ENCODE measurements around the gene SFT2D3.
"Not testable (repeated sequence)": the region's sequence is repeated elsewhere in the genome, so short reads cannot be mapped to it uniquely, and the experiment has no call there.

The SFT2D3 gene

DNA sequence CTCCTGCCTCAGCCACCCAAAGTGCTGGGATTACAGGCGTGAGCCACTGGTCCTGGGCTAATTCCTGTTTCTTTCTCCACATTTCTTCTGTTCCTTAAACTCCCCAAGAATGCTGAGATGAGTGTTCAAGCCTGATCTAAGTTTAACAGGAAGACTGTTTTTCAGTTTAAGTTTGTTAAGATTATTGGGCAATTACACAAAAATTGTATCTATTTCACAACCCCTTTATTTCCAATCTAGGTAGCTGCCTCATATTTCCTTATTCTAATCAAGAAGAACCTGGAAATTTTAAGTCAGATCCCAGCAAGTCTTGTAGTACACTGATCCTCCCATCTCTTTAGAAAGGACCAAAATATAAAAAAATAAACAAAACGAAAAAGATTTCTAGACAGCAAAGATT, 11.7 kb downstream of the SFT2D3 start:
- no peak for DNase-seq

DNA sequence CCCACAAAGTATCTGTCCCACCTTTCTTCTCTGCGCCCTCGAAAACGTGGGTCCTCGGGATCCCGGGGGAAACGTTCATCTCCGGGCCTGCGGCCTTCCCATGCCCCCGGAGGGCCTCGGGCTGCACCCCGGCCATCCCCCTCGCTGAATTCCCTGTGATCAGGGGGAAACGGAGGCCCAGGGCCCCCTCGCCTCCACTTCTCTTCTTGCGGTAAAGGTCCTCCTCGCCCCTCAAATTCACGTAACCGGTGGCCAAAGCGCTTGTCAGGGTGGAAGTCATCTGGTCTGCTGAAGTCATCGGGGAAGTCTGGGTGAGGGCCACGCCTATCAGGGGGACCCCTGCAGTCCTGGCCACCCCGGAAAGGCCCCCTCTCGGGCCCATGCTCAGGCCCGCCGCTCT, 12.3 kb downstream of the SFT2D3 start:
- DNase-seq: no peak

DNA sequence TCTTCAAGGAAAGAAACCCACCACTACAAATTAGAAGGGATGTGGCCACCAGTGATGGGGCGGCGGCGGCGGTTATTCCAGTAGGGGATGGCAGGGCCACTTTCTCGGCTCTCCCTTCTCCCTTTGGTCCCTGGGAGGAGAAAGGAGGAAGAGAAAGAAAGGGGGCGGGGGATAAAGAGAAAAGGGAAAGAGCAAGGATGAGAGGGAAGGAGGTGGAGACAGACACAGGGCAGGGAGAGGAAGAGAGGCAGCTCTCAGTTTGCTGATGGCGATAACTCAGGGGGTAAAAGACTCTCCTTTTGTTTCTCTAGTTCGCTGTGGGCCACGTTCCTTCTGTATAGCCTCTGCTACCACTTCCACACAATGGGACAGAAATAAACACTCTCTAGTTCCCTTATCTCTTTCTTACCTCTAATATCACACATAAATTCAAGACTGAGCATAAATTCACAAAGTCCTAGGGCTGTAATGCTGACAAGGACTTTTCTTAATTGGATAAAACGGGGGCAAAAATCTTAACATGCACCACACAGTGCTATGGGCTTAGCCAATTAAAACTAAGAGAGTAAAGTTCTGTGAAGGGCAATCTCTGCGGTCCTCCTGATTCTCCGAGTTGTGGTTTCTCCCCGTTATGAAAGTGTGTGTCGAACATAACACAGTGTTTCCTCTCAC, 14.6 kb downstream of the SFT2D3 start:
- no peak for DNase-seq

DNA sequence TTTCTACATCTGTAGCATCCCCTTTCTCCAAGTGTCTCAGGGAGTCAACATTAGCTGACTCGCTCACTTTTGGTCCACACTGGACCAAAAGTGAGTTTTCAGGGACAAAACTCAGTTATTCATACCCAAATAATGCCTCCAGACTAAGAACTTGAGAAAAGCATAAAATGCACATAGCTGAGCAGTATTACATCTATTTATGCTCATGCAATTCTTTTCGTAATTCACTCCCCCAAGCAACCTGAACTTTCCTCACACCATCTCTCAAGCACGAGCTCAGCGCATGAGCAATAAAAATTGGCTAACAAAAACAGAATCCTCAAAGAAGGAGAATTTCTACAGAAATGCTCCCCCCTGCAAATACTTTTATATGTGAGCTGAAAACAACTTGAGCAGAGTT, 17.0 kb downstream of the SFT2D3 start:
- no peak for DNase-seq

GRCh38 chr2:127719301-127720218, 18.3 kb downstream of the SFT2D3 start:
- DNase-seq: no peak

- no peak for DNase-seq
Measured at GRCh38 chr2:127721311-127721977, 20.1 kb downstream of the SFT2D3 start.

DNA sequence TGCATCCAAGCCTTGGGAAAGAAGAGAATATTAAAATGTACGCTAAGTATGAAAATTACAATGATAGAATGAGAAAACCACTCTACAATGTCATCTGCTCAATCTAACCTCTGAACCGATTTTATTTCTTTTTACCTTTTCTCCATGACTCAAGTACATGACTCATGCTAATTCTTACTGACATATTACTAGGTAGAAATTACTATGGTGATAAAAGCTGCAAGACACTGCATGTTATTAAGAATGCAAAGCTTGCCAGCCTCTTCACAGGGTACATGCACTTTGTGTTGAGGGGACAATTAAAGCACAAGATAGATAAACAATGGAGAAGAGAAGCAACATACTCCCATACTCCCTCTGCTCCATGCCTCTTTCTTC, 20.7 kb downstream of the SFT2D3 start:
- DNase-seq: no peak

DNA sequence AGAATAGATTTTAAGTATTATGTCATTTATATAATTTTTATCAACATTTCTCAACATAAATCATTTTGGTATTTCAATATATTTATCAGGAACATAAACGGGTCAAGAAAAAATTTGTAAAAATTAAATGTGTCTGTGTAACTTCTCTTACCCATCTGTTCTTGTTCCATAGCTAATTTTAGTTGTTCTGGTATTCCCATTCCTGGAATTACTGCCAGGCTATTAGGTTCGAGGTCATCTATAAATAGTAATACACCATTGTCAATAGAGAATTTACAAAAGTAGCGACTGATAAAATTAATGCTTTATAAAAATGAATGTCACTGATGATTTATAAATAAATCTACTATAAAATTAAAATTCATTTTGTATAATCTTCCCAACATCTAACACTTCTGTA, 21.5 kb downstream of the SFT2D3 start:
- DNase-seq: no peak

DNA sequence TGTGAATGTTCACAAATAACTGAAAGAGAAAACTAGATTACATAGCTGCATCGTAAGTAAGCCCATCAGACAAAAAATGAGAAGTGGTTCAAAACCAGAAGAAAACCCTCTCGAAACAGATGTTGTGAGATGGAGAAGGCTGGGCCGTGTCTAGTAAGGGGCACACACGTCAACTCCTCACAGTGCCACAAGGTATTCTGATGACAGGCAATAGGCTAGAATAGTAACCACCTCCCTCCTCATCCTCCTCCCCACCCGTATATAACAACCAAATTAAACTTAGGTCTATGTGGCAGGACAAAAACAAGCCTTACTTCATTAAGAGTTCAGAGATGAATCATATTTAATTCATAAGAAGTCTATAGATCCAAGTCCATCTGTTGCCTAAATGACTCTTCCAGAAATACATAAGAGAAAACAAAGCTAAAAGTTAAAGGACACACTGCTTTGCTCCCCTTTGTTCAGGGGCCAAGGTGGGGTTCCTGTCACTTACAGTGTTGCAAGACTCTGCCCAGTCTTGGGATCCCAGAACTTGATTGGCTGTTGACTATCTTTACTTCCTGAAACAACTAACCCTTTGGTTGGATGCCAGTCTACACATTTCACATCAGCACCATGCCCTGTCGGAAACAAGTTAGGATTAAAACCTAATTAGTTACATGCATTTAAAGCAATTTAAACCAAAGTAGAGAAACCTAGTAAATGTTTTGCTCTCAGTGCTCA, 25.0 kb downstream of the SFT2D3 start:
- no peak for DNase-seq

DNA sequence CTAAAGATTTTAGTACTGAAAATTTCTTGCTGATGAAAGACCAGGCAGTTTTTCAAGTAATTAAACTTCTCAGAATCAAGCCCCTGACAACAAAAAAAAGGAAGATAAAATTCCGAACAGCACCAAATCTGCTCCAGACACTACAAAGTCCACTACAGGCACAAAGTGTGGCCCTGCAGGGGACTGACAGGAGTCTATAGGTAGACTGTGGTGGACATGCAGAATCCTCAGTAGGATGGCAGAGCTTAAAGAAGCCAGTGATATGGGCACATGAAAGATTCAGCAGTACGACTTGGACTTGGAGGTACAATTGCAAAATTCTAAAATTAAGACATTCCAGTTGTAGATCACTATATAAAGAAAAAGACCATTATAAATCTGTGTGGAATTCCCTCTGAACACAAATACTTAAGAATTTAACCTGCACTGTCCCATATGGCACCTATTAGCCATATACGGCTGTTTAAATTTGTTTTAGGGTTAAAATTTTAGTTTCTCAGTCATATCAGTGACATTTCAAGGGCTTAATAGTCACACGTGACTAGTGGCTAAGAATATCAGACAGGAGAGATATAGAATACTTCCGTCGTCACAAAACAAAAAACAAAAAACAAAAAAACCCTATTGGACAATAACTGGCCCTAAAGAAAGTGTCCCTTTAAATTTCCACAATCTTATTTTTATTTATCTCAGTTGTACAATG, 32.0 kb downstream of the SFT2D3 start:
- DNase-seq: no peak

- no peak for DNase-seq
Measured at GRCh38 chr2:127733816-127734537, 32.7 kb downstream of the SFT2D3 start.

DNA sequence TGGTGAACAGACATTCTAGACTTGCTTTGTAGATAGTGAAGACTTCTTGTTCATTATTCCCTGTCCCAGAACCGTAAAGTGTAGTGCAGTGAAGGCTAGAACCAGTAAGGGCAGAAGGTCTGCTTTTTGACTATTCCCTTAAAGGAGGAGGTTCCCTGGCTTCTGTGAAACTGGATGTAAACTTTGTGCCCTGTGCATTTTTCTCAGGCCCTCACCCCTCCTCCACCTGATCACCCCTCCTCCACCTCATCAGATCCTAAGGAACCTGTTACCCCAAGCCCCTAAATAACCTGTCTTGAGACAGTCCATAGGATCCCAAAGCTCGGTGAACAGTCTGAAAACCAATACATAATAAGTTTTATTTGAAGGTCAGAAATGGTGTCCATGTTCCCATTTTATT, 33.7 kb downstream of the SFT2D3 start:
- no peak for DNase-seq

DNA sequence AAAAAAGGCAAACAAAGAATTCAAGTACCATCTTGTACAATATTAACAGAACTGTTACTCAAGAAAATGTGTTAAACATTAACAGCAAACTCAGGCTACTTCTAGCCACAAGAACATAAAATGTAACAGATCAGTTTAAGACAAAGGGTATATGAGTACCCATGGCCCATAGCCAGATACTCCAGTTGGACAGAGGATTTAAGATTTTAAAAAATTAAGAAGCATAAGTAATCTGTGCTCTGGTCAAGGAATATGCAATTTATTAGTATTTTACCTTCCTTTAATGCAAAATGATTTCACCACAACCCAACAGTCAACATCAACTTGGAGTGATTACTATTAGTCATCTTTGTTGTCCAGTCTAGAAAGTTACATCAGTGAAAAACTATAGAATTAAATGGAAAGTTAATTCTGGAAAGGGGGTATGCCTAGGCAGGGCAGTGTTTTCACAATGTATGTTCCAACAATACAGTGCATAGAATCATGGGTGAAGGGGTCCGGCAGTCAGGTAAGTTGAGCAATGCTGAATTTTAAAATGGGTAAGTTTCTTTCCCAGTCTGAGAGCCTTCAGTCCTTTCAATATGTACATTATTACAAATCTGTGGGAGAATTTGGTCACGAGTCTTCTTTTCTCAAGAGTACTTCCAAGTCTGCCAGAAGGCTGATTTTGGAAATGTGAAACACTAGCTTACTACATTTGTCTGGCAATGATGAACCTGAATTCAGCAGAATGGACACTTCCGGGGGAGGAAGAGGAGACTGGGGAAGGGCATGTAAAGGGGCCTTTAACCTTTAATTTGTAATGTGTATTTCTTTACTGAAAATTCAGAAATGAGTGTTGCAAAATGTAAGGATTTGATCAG, 34.5 kb downstream of the SFT2D3 start:
- DNase-seq: no peak

DNA sequence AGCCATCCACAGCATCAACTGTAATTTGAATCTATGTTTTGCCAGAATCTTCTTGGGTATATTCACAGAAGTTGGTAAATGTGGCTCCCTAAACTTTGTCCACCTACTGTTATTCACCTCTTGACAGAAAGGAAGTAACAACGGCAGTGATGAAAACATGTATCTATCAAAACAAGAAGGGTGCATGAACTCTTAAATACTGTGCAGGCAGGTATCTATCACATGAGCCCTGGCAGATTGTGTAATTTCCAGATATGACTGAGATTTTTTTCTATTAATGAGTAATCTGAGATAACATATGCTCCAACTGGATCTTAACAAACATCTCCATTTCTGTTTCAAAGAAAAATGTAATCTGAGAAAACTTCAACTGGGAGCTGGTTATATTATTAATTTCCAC, 36.6 kb downstream of the SFT2D3 start:
- peak; percentile 77 for DNase-seq

DNA sequence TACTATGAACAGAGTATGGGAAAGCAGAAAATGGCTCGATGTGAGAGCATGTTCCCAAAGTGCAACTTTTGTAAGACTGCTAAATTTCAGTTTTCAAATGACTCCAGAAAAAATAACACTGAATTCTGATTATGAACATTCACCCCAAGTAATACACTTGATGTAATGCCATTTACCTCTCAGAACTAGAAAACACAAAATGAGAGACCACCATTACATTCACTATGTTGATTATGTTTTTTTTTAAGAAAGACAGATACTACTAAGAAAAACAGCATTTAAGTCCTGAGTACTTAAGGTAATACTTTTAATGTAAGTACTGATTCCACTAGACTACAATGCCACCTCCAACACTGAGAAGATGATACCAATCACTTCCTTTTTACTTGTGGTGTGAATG, 38.5 kb downstream of the SFT2D3 start:
- peak; percentile 24 for DNase-seq

DNA sequence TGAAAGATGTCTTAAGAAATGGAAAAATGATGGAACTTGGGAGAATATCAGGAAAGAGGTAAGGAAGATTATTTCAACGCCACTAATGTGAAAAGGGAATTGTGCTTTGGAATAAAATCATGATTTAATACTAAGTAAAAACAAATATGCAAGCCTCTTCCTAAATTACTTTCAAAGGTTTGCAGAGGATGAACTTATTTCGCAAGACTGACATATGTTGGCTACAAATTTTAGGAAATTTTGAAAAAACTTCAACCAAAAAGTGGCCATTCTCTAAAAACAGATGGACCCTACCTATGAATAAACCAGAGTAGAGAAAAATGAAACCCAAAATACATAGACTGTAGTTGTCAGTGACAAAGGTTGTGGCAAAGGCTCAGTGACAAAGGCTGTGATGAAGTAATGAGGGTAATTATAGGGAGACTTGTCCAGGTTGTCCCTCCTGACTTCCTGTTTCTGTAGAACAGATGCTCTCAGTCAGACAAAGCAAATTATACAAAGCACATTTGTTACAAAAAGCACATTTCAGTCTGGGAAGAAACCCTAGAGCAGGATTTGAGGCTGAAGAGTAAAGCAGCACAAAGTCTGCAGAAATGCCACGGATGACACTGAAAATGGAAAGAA, 39.5 kb downstream of the SFT2D3 start:
- no peak for DNase-seq

GRCh38 chr2:127743477-127744026, 42.3 kb downstream of the SFT2D3 start:
- peak; percentile 34 for DNase-seq

DNA sequence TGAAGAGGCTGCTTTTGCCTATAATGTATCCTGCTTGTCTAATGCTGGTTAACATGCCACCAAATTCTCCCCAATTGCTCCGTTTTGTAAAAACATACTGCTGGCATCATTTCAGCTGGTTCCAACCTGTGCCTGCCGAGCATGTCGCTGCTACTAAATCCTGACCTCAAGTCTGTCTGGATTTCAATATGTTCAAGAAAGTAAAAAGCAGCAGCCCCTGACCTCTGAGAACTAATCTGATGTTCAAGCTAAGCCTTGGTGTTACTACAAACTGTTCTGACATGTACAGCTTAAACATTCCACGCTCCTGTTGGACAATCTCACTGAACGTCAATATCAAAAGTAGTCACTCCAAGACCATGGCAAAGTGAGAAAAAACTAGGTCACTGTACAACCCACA, 46.3 kb downstream of the SFT2D3 start:
- no peak for DNase-seq

- DNase-seq: not testable (repeated sequence)
Measured at GRCh38 chr2:127749537-127749936, 48.2 kb downstream of the SFT2D3 start.

DNA sequence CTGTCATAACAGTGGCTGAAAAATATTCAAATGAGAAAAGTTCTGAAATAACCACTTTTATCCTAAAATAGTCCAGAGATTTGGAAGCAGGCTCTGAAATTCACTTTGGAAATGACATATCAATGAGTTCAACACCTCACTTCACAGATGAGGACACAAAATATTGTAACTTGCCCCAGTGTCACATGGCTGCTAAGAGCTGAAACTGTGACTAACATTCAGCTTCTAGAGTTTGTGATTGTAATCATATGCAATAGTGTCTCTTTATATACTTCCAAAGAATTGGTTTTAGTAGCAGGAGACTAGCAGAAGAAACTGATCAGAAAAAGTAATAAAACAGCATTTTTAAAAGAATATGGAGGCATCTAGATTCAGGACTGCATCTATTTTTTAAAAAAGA, 52.1 kb downstream of the SFT2D3 start:
- no peak for DNase-seq

All from activated CD4-positive, alpha-beta T cell treated with anti-CD3 and anti-CD28 coated beads, Interleukin-2, amount 50 U/mL, for 16 hours (primary cell).